KMS-11 (cell line): Measurements from ENCODE around the gene AVPI1.

Source experiments
- H2AFZ ChIP-seq: fragments of 200-600 bp; sonication (generic); 2 replicates; pipeline ENCODE4 v1.6.1; 2016; ENCODE audit warnings: antibody characterized with exemption, mixed run types, low read depth
- H3K27ac ChIP-seq: fragments of 200-600 bp; sonication (generic); 2 replicates; pipeline ENCODE4 v1.6.1; 2016; ENCODE audit warnings: mild to moderate bottlenecking, mixed run types
- H3K27me3 ChIP-seq: fragments of 200-600 bp; sonication (generic); 2 replicates; pipeline ENCODE4 v1.6.1; 2017; ENCODE audit warnings: mild to moderate bottlenecking, low read depth, mixed run types, moderate library complexity; ENCODE audit not compliant: insufficient read depth
- H3K36me3 ChIP-seq: fragments of 200-600 bp; sonication (generic); 2 replicates; pipeline ENCODE4 v1.6.1; 2017; ENCODE audit warnings: mild to moderate bottlenecking, mixed run types; ENCODE audit not compliant: insufficient read depth
- H3K4me1 ChIP-seq: fragments of 200-600 bp; sonication (generic); 2 replicates; pipeline ENCODE4 v1.6.1; 2016; ENCODE audit warnings: mild to moderate bottlenecking, low read depth, mixed run types; ENCODE audit not compliant: poor library complexity, severe bottlenecking
- H3K4me2 ChIP-seq: fragments of 200-600 bp; sonication (generic); 2 replicates; pipeline ENCODE4 v1.7.0; 2016; ENCODE audit warnings: mild to moderate bottlenecking, mixed run types
- H3K4me3 ChIP-seq: fragments of 200-600 bp; sonication (generic); IDR thresholded peaks from 2 replicates; pipeline ENCODE4 v1.6.1; 2017; ENCODE audit warnings: low read depth, low read length, mixed read lengths; ENCODE audit not compliant: insufficient read depth
- H3K79me2 ChIP-seq: fragments of 200-600 bp; sonication (generic); 2 replicates; pipeline ENCODE4 v1.6.1; 2016; ENCODE audit warnings: low read depth, mixed run types; ENCODE audit not compliant: insufficient read depth
- H3K9ac ChIP-seq: fragments of 200-600 bp; sonication (generic); 2 replicates; pipeline ENCODE4 v1.6.1; 2016; ENCODE audit warnings: mild to moderate bottlenecking, mixed run types
- H4K20me1 ChIP-seq: fragments of 200-600 bp; sonication (generic); 2 replicates; pipeline ENCODE4 v1.6.1; 2016; ENCODE audit warnings: mild to moderate bottlenecking, mixed run types; ENCODE audit not compliant: insufficient read depth
- CTCF ChIP-seq: fragments of 200-600 bp; sonication (generic); conservative IDR thresholded peaks from 2 replicates; pipeline ENCODE4 v1.6.1; 2017; ENCODE audit warnings: low read depth, mild to moderate bottlenecking, antibody characterized with exemption, low read length, moderate library complexity, mixed read lengths

Gene AVPI1

GRCh38 chr10:97732052-97732359 is 45.0 kb upstream of the AVPI1 start:
- no peak overlapping the region for H2AFZ ChIP-seq
- H3K9ac ChIP-seq, result no peak overlapping the region
- H3K27ac ChIP-seq, result no peak overlapping the region
- peak; percentile 33; the same call in 1 of the 2 replicates for TF ChIP-seq CTCF
- H4K20me1 ChIP-seq, result no peaks in the 10 kb centered on the region
- no peak overlapping the region for H3K4me3 ChIP-seq
- H3K79me2 ChIP-seq, result peaks cover under 1% of the 10 kb centered on the region; the same call in 1 of the 2 replicates
- no peaks in the 10 kb centered on the region; the same call in 1 of the 2 replicates for H3K27me3 ChIP-seq
- H3K4me1 ChIP-seq, result peaks cover 9% of the 10 kb centered on the region
- H3K4me2 ChIP-seq, result no peak overlapping the region
- no peaks in the 10 kb centered on the region for H3K36me3 ChIP-seq

GRCh38 chr10:97731346-97732051 is 44.5 kb upstream of the AVPI1 start:
- Histone ChIP-seq H3K4me1 (peaks cover 6% of the 10 kb centered on the region), H3K27ac (no peak overlapping the region), H3K79me2 (no peaks in the 10 kb centered on the region), H2AFZ (peak overlapping the region; percentile 21; the same call in 1 of the 2 replicates), H3K27me3 (no peaks in the 10 kb centered on the region; the same call in 1 of the 2 replicates), H4K20me1 (no peaks in the 10 kb centered on the region), H3K9ac (no peak overlapping the region), H3K4me2 (no peak overlapping the region), H3K4me3 (no peak overlapping the region), H3K36me3 (no peaks in the 10 kb centered on the region)
- peak; percentile 86 for TF ChIP-seq CTCF

GRCh38 chr10:97729014-97729413 is 42.0 kb upstream of the AVPI1 start:
- peaks cover 3% of the 10 kb centered on the region for H3K4me1 ChIP-seq
- H3K27me3 ChIP-seq, result no peaks in the 10 kb centered on the region; the same call in 1 of the 2 replicates
- no peak overlapping the region for H3K4me3 ChIP-seq
- H3K4me2 ChIP-seq, result no peak overlapping the region
- H3K79me2 ChIP-seq, result no peaks in the 10 kb centered on the region
- H3K27ac ChIP-seq, result no peak overlapping the region
- H3K36me3 ChIP-seq, result no peaks in the 10 kb centered on the region
- no peak overlapping the region for H3K9ac ChIP-seq
- no peak overlapping the region for H2AFZ ChIP-seq
- TF ChIP-seq CTCF, result no peak
- no peaks in the 10 kb centered on the region for H4K20me1 ChIP-seq

GRCh38 chr10:97726636-97727178 is 39.7 kb upstream of the AVPI1 start:
- Histone ChIP-seq H4K20me1 (no peaks in the 10 kb centered on the region), H3K4me2 (no peak overlapping the region)

More at GRCh38 chr10:97726636-97727178, 39.7 kb upstream of the AVPI1 start:
- Histone ChIP-seq H2AFZ (no peak overlapping the region), H3K4me3 (no peak overlapping the region), H3K4me1 (peaks cover 3% of the 10 kb centered on the region), H3K9ac (no peak overlapping the region), H3K79me2 (no peaks in the 10 kb centered on the region), H3K36me3 (no peaks in the 10 kb centered on the region), H3K27me3 (no peaks in the 10 kb centered on the region; the same call in 1 of the 2 replicates), H3K27ac (no peak overlapping the region)
- TF ChIP-seq CTCF, result no peak
